ENCODE results near the gene EYA4. TPM values are rescaled to one million over a fixed set of nuclear protein-coding genes. Genes with fewer than 3 reads are reported as not detected.

Gene EYA4
- total RNA-seq, 4 donors from 2014 or later, result 0.09 to 1.1 (median 0.61) TPM

DNA sequence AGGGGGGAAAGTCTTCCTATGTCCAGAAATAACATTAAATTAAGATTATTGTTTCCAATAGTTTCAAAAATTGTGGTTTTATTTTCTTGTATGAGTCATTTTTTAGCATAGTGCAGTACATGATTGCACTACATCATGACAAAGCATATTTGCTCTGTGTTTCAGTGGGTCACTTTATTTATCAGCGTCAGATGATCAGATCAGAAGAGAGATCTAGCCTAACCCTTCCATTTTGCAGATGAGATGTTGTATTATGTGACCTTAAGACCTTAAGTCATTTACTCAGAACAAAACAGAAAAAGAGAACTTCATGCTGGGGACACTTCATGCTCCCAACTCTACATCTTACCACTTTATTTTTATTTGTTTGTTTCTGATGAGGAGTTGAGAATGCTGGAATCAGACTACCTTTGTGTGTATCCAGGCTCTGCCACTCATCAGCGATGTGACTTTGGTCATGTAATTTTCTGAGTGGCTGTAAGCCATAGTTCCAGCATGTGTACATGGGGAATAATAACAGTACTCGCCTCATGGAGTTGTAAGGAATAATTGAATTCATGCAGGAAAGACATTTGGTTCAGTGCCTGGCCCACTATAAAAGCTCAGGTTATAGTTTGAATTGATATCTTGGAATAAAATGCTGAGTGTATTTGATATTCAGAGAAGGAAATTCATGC is 13.5 kb downstream of the EYA4 start:
- TF ChIP-seq, protein P1, sequence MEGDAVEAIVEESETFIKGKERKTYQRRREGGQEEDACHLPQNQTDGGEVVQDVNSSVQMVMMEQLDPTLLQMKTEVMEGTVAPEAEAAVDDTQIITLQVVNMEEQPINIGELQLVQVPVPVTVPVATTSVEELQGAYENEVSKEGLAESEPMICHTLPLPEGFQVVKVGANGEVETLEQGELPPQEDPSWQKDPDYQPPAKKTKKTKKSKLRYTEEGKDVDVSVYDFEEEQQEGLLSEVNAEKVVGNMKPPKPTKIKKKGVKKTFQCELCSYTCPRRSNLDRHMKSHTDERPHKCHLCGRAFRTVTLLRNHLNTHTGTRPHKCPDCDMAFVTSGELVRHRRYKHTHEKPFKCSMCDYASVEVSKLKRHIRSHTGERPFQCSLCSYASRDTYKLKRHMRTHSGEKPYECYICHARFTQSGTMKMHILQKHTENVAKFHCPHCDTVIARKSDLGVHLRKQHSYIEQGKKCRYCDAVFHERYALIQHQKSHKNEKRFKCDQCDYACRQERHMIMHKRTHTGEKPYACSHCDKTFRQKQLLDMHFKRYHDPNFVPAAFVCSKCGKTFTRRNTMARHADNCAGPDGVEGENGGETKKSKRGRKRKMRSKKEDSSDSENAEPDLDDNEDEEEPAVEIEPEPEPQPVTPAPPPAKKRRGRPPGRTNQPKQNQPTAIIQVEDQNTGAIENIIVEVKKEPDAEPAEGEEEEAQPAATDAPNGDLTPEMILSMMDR (IDR thresholded peaks at IDR 0.05), result no peak
- TF ChIP-seq POLR2A (IDR thresholded peaks at IDR 0.05), result no peak
- Histone ChIP-seq H3K4me1 (no peaks in the 10 kb centered on the region), H3K27me3 (peaks cover 0 to 10% (median 0%) of the 10 kb centered on the region in 4 donors), H3K27ac (no peak overlapping the region), H3K4me3 (no peak overlapping the region), H3K9me3 (no peaks in the 10 kb centered on the region), H3K36me3 (no peaks in the 10 kb centered on the region)
- intact Hi-C loops (cut with DNase I), result no loop called here
- no peak for DNase-seq
- WGBS, 2 donors, result 47 to 54% methylated on average over 3 of the region's 3 CpGs

GRCh38 chr6:133257545-133258105 is 16.5 kb downstream of the EYA4 start:
- Histone ChIP-seq H3K27me3 (no peaks in the 10 kb centered on the region), H3K4me3 (no peak overlapping the region), H3K4me1 (no peaks in the 10 kb centered on the region), H3K9me3 (no peaks in the 10 kb centered on the region), H3K27ac (no peak overlapping the region), H3K36me3 (no peaks in the 10 kb centered on the region)
- TF ChIP-seq POLR2A (IDR thresholded peaks at IDR 0.05), result no peak
- TF ChIP-seq, protein P1 (IDR thresholded peaks at IDR 0.05), result no peak
- DNase-seq, result no peak
- intact Hi-C loops (cut with DNase I), result no loop called here
- 28 to 32% methylated on average over 5 of the region's 5 CpGs for WGBS, 2 donors

DNA sequence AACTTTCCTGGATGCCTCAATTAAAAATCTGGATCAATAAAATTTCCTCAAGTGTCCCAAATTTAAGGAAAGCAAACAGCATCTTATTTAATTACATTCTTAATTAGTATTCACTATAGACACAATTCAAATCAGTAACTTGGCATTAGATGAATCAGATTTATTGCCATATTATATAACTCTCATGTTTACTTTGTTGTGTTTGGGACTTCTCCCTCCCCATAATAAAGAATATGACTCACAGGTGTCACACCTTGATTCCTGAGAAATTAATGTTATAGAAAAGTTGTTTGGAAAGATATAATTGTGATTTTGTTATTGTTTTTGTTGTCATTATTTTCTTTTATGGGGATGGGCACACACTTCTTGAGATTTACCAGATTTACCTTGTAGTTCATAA is 18.4 kb downstream of the EYA4 start:
- intact Hi-C loops (cut with DNase I), result no loop called here
- H3K36me3 ChIP-seq, result no peaks in the 10 kb centered on the region
- H3K4me1 ChIP-seq, result no peaks in the 10 kb centered on the region
- TF ChIP-seq, protein P1 (IDR thresholded peaks at IDR 0.05), result no peak
- no peak for TF ChIP-seq POLR2A (IDR thresholded peaks at IDR 0.05)
- no peak for DNase-seq
- no peaks in the 10 kb centered on the region for H3K27me3 ChIP-seq
- no peak overlapping the region for H3K4me3 ChIP-seq
- no peak overlapping the region for H3K27ac ChIP-seq
- no peaks in the 10 kb centered on the region for H3K9me3 ChIP-seq

DNA sequence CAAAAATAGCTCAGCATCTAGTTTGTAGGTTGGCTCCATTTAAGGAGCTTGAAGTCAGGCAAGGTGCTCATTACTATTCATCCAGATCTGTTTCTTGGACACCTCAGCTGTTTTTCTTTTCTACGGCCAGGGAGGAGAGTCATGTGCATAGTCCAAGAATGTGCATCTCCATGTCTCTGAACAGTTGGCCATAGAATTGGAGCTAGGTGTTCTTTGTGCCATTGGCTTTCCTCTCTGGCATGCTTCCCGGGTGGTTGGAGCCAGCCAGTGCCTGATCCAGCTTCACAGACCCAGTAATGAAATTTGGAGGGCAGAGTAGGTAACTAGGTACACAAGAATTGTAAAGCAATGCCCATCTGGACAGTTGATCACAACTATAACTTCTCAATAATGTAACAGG is 21.6 kb downstream of the EYA4 start:
- no peaks in the 10 kb centered on the region for H3K36me3 ChIP-seq
- WGBS, 2 donors, result 21 to 48% methylated on average over 2 of the region's 2 CpGs
- no peaks in the 10 kb centered on the region for H3K27me3 ChIP-seq
- H3K27ac ChIP-seq, result no peak overlapping the region
- intact Hi-C loops (cut with DNase I), result no loop called here
- TF ChIP-seq, protein P1 (IDR thresholded peaks at IDR 0.05), result no peak
- TF ChIP-seq POLR2A (IDR thresholded peaks at IDR 0.05), result no peak
- DNase-seq, result no peak
- H3K4me3 ChIP-seq, result no peak overlapping the region
- no peaks in the 10 kb centered on the region for H3K9me3 ChIP-seq
- H3K4me1 ChIP-seq, result no peaks in the 10 kb centered on the region

- DNase-seq, result no peak
- no peaks in the 10 kb centered on the region for H3K36me3 ChIP-seq
- TF ChIP-seq POLR2A (IDR thresholded peaks at IDR 0.05), result no peak
- TF ChIP-seq, protein P1 (IDR thresholded peaks at IDR 0.05), result no peak
- 62 to 68% methylated on average over 4 of the region's 4 CpGs for WGBS, 2 donors
- no peaks in the 10 kb centered on the region for H3K4me1 ChIP-seq
- no peaks in the 10 kb centered on the region for H3K27me3 ChIP-seq
- no peak overlapping the region for H3K27ac ChIP-seq
- no peaks in the 10 kb centered on the region for H3K9me3 ChIP-seq
- H3K4me3 ChIP-seq, result no peak overlapping the region
- intact Hi-C loops (cut with DNase I), result no loop called here
Measured at GRCh38 chr6:133265066-133265465, 23.9 kb downstream of the EYA4 start.

Measured in esophagus squamous epithelium (tissue), 5 donors.